Measurements from ENCODE around the gene TXN2. TPM values are rescaled to one million over a fixed set of nuclear protein-coding genes. Genes with fewer than 3 reads are reported as not detected.
"Not testable (repeated sequence)": the region's sequence is repeated elsewhere in the genome, so short reads cannot be mapped to it uniquely, and the experiment has no call there.

TXN2 gene
- total RNA-seq, 1 donor: 10.9 TPM

- peaks cover 35% of the 10 kb centered on the region for H3K4me1 ChIP-seq (ENCODE audit: insufficient read depth, low read length)
- no peak overlapping the region for H3K4me3 ChIP-seq (ENCODE audit: low read length)
- H3K27me3 ChIP-seq (ENCODE audit: insufficient read depth, low read length): no peaks in the 10 kb centered on the region
- H3K9me3 ChIP-seq (ENCODE audit: low read depth, low read length): no peaks in the 10 kb centered on the region
These were observed 47.9 kb downstream of the TXN2 start for GRCh38 chr22:36433318-36434231.

GRCh38 chr22:36432592-36433317, 48.7 kb downstream of the TXN2 start:
- no peaks in the 10 kb centered on the region for H3K27me3 ChIP-seq (ENCODE audit: insufficient read depth, low read length)
- no peak overlapping the region for H3K4me3 ChIP-seq (ENCODE audit: low read length)
- no peaks in the 10 kb centered on the region for H3K9me3 ChIP-seq (ENCODE audit: low read depth, low read length)
- H3K4me1 ChIP-seq (ENCODE audit: insufficient read depth, low read length): peaks cover 35% of the 10 kb centered on the region

DNA sequence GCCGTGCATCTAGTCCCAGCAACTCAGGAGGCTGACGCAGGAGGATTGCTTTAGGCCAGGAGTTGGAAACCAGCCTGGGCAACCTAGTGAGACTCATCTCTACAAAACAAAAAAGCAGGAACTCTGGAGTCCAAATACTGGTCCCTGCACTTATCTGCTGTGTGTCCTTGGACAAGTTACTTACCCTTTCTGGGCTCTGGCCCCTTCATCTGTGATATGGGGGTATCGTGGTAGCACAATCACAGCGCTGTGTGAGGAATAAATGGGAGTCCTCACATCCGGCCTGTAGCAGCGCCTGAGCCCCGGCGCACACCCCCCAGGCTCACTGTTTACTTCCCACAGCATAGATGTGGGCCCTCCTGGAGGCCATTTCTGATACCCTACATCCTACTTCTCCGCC, 49.5 kb downstream of the TXN2 start:
- Histone ChIP-seq H3K4me1 (ENCODE audit: insufficient read depth, low read length) (peaks cover 34% of the 10 kb centered on the region), H3K27me3 (ENCODE audit: insufficient read depth, low read length) (no peaks in the 10 kb centered on the region), H3K9me3 (ENCODE audit: low read depth, low read length) (no peaks in the 10 kb centered on the region), H3K4me3 (ENCODE audit: low read length) (no peak overlapping the region)

- no peaks in the 10 kb centered on the region for H3K27me3 ChIP-seq (ENCODE audit: insufficient read depth, low read length)
- H3K4me1 ChIP-seq (ENCODE audit: insufficient read depth, low read length): peaks cover 33% of the 10 kb centered on the region
- no peak overlapping the region for H3K4me3 ChIP-seq (ENCODE audit: low read length)
- no peaks in the 10 kb centered on the region for H3K9me3 ChIP-seq (ENCODE audit: low read depth, low read length)
These were observed 50.6 kb downstream of the TXN2 start for GRCh38 chr22:36430863-36431262.

GRCh38 chr22:36427952-36428351, 53.5 kb downstream of the TXN2 start:
- peaks cover 49% of the 10 kb centered on the region for H3K4me1 ChIP-seq (ENCODE audit: insufficient read depth, low read length)
- not testable (repeated sequence) for H3K27me3 ChIP-seq (ENCODE audit: insufficient read depth, low read length); H3K4me3 ChIP-seq (ENCODE audit: low read length); H3K9me3 ChIP-seq (ENCODE audit: low read depth, low read length)

- Histone ChIP-seq H3K4me3 (ENCODE audit: low read length) (no peak overlapping the region), H3K9me3 (ENCODE audit: low read depth, low read length) (no peaks in the 10 kb centered on the region), H3K27me3 (ENCODE audit: insufficient read depth, low read length) (no peaks in the 10 kb centered on the region), H3K4me1 (ENCODE audit: insufficient read depth, low read length) (peaks cover 45% of the 10 kb centered on the region)
These were observed 55.4 kb downstream of the TXN2 start for GRCh38 chr22:36425977-36426523.

DNA sequence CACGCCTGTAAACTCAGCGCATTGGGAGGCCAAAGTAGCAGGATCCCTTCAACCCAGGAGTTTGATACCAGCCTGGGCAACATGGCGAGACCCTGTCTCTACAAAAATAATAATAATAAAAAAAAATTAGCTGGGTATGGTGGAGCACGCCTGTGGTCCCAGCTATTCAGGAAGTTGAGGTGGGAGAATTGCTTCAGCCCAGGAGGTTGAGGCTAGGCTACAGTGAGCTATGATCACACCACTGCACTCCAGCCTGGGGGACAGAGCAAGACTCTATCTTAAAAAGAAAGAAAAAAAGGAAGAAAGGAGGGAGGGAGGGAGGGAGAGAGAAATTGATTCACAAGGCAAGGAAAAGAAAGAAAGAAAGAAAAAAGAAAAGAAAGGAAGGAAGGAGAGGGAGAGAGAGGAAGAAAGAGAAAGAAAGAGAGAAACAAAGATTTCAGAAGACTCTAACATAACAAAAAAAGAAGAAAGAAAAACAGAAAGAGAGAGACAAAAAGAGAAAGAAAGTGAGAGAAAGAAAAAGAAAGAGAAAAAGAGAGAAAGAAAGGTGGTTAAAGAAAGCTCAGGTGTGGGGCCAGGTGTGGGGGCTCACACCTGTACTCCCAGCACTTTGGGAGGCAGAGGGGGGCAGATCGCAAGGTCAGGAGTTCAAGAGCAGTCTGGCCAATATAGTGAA, 56.4 kb downstream of the TXN2 start:
- Histone ChIP-seq H3K27me3 (ENCODE audit: insufficient read depth, low read length) (no peaks in the 10 kb centered on the region), H3K9me3 (ENCODE audit: low read depth, low read length) (no peaks in the 10 kb centered on the region), H3K4me1 (ENCODE audit: insufficient read depth, low read length) (peaks cover 50% of the 10 kb centered on the region), H3K4me3 (ENCODE audit: low read length) (no peak overlapping the region)

GRCh38 chr22:36424466-36424865, 57.0 kb downstream of the TXN2 start:
- not testable (repeated sequence) for H3K27me3 ChIP-seq (ENCODE audit: insufficient read depth, low read length); H3K9me3 ChIP-seq (ENCODE audit: low read depth, low read length); H3K4me3 ChIP-seq (ENCODE audit: low read length)
- H3K4me1 ChIP-seq (ENCODE audit: insufficient read depth, low read length): peaks cover 56% of the 10 kb centered on the region

DNA sequence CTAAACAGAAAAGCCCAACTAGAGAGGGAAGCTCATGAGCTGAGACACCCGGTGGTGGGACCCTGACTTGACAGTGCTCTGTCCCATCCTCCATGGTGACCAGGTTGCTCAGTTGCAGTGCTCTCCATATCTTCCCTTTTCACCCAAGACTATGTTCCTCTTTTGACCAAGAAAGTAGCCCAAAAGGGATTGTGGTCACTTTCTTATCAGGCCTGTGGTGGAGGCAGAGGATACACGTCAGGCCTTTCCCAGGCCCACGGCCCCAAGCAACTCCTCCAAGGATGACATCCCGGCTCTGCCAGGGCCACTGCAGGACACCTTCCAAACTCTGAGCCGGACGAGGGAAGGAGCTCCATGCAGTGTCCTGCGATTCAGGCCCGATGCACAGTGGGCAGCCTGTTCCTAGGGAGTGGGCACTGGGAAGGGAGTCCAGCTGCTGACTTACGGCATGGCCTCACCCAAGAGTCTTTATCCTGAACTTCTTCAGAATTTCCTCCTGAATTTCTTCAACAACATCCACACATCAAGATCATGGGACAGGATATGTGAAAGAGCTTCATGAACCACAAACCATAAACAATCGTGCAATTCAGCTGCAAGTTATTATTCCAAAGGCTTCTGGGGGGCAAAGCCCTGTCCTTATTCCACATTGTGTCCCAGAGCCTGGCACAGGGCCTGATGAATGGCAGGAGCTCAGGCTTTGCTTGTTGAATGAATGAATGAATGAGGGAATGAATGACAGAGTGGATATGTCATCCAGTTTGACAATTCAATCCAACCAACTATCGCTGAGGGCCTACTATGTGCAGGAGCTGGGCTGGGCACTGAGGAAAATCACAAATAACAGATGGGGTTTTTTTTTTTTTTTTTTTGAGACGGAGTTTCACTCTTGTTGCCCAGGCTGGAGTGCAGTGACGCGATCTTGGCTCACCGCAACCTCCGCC, 57.7 kb downstream of the TXN2 start:
- Histone ChIP-seq H3K9me3 (ENCODE audit: low read depth, low read length) (no peaks in the 10 kb centered on the region), H3K4me1 (ENCODE audit: insufficient read depth, low read length) (peaks cover 63% of the 10 kb centered on the region), H3K4me3 (ENCODE audit: low read length) (no peak overlapping the region), H3K27me3 (ENCODE audit: insufficient read depth, low read length) (no peaks in the 10 kb centered on the region)

DNA sequence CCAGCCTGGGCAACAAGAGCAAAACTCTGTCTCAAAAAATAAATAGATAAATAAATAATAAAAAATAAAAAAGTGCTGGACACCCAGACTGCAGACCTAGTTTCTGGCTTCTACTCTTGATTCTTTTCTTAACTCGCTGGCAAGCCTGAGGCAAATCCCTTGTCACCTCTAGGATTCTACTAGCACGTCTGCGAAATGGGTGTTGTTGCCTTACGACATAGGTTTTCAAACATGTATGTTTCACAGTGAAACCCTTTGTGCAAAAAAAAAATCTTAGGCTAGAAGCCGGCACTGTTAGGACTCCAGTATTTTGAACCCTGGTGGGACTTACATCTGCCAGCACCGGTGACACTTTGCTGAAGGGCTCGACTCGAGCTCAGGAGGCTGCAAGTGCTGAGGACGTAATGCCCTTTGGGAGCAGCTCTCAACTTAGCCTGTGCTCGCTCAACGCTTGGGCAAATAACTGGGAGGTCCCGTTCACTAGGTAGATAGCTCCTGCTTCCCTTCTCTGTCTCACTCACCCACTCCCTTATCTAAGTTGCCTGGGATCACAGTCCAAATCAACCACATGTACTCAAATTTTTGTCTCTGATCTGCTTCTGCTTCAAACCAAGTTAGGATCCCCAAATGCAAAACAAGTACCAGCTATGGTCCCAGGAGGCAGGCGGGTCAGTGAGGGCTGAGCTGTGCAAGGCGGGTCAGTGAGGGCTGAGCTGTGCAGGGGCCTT, 59.0 kb downstream of the TXN2 start:
- Histone ChIP-seq H3K4me3 (ENCODE audit: low read length) (no peak overlapping the region), H3K9me3 (ENCODE audit: low read depth, low read length) (no peaks in the 10 kb centered on the region), H3K27me3 (ENCODE audit: insufficient read depth, low read length) (no peaks in the 10 kb centered on the region), H3K4me1 (ENCODE audit: insufficient read depth, low read length) (peaks cover 67% of the 10 kb centered on the region)

DNA sequence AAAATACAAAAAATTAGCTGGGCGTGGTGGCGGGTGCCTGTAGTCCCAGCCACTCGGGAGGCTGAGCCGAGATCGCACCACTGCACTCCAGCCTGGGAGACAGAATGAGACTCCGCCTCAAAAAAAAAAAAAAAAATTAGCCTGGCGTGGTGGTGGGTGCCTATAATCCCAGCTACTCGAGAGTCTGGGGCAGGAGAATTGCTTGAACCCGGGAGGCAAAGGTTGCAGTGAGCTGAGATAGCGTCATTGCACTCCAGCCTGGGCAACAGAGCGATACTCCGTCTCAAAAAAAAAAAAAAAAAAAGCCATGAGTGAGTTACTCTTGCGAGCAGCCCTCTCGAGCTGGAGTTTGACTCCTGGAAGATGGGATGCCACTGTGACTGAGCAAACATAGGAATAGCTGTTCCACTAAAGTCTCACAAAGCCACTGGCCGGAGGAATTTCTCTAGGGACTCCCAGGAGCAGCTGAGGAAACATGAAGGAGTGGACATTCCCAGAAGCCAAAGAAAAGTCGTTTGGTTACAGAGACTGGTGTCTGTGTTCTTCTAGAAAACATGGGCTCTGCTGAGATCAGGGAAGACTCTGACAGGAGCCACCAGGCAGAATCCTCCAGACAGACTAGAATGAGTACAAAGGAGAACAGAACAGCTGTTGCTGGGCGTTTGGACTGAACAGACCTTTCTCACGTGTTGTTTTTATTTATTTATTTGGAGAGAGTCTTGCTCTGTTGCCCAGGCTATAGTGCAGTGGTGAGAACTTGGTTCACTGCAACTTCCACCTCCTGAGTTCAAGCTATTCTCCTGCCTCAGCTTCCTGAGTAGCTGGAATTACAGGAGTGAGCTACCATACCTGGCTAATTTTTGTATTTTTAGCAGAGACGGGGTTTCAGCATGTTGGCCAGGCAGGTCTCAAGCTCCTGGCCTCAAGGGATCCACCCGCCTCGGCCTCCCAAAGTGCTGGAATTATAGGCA, 61.2 kb downstream of the TXN2 start:
- Histone ChIP-seq H3K4me3 (ENCODE audit: low read length) (no peak overlapping the region), H3K4me1 (ENCODE audit: insufficient read depth, low read length) (peaks cover 71% of the 10 kb centered on the region), H3K9me3 (ENCODE audit: low read depth, low read length) (no peaks in the 10 kb centered on the region), H3K27me3 (ENCODE audit: insufficient read depth, low read length) (no peaks in the 10 kb centered on the region)

DNA sequence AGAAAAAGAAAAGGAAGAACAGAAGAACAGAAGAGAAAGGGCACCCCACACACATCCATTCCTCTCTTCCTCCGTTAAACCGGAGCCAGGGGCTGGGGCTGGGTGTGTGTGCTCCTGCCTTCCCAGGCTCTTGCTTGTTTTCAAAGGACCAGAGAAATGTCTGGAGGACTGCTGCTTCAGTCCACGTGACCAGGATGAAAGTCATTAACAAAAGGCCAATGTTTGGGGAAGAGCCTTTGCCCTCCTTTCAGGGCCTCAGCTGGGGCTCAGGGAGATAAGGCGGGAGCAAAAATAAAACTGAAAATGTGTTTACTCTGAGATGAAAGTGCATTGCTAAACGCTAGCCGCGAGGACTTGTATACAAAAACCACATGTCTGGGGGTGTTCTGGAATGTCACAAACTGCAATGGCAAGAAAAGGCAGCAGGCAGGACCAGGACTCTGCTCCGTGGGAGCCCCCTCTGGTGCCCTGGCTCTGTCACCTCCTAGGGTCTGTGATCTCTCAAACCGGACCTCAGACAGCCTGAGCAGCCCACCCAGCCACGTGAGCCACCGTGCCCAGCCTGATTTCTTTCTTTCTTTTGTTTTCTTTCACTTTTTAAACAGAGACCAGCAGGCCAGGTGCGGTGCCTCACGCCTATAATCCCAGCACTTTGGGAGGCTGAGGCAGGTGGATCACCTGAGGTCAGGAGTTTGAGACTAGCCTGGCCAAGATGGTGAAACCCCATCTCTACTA, 62.1 kb downstream of the TXN2 start:
- Histone ChIP-seq H3K4me1 (ENCODE audit: insufficient read depth, low read length) (peaks cover 67% of the 10 kb centered on the region), H3K4me3 (ENCODE audit: low read length) (no peak overlapping the region), H3K9me3 (ENCODE audit: low read depth, low read length) (no peaks in the 10 kb centered on the region), H3K27me3 (ENCODE audit: insufficient read depth, low read length) (no peaks in the 10 kb centered on the region)

Measured in mononuclear cell (primary cell).